ENCODE measurements around the gene UBE2G2. TPM values are rescaled to one million over a fixed set of nuclear protein-coding genes. Genes with fewer than 3 reads are reported as not detected.

The UBE2G2 gene
- total RNA-seq, 6 donors from 2014 or later = 74.4 to 218 (median 80.1) TPM

DNA sequence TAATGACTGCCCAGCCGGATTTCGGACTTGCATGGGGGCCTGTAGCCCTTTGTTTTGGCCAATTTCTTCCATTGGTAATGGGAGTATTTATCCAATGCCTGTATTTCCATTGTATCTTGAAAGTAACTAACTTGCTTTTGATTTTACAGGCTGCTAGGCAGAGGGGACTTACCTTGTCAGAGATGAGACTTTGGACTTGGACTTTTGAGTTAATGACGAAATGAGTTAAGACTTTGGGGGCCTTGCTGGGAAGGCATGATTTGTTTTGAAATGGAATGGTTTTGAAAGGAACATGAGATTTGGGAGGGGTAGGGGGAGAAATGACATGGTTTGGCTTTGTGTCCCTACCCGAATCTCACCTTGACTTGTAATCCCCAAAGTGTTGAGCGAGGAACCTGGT lies 9.6 kb downstream of the UBE2G2 start:
- 96 to 100% methylated on average over 5 of the region's 5 CpGs for WGBS, 2 donors

DNA sequence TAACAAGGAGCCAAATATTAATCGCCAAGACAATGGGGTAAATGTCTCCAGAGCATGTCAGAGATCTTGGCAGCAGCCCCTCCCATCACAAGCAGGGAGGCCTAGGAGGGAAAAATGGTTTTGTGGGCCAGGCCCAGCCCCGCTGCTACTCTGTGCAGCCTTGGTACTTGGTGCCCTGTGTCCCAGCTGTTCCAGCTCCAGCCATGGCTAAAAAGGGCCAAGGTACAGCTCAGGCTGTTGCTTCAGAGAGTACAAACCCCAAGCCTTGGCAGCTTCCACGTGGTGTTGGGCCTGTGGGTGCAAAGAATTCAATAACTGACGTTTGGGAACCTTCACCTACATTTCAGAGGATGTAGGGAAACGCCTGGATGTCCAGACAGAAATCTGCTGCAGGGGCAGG lies 10.4 kb downstream of the UBE2G2 start:
- Histone ChIP-seq H3K36me3 (peaks cover 0 to 7% (median 2%) of the 10 kb centered on the region in 4 donors), H3K4me3 (no peak overlapping the region), H3K9me3 (no peaks in the 10 kb centered on the region), H3K27ac (no peak overlapping the region), H3K4me1 (peaks cover 7 to 19% (median 13%) of the 10 kb centered on the region in 4 donors), H3K27me3 (no peaks in the 10 kb centered on the region)
- DNase-seq (no peak), ATAC-seq (ENCODE audit: low FRiP score in 2 of 2) (no peak)
- no peak for TF ChIP-seq POLR2A (IDR thresholded peaks at IDR 0.05)
- no peak for TF ChIP-seq POLR2AphosphoS5 (IDR thresholded peaks at IDR 0.05)
- TF ChIP-seq EP300 (IDR thresholded peaks at IDR 0.05) = no peak
- TF ChIP-seq, protein P1, sequence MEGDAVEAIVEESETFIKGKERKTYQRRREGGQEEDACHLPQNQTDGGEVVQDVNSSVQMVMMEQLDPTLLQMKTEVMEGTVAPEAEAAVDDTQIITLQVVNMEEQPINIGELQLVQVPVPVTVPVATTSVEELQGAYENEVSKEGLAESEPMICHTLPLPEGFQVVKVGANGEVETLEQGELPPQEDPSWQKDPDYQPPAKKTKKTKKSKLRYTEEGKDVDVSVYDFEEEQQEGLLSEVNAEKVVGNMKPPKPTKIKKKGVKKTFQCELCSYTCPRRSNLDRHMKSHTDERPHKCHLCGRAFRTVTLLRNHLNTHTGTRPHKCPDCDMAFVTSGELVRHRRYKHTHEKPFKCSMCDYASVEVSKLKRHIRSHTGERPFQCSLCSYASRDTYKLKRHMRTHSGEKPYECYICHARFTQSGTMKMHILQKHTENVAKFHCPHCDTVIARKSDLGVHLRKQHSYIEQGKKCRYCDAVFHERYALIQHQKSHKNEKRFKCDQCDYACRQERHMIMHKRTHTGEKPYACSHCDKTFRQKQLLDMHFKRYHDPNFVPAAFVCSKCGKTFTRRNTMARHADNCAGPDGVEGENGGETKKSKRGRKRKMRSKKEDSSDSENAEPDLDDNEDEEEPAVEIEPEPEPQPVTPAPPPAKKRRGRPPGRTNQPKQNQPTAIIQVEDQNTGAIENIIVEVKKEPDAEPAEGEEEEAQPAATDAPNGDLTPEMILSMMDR (IDR thresholded peaks at IDR 0.05) = no peak
- WGBS, 2 donors = 80 to 85% methylated on average over 5 of the region's 5 CpGs

More for the DNA sequence above, 9.6 kb downstream of the UBE2G2 start:
- ATAC-seq (ENCODE audit: low FRiP score in 2 of 2) (no peak), DNase-seq (no peak)
- Histone ChIP-seq H3K9me3 (no peaks in the 10 kb centered on the region), H3K27ac (no peak overlapping the region), H3K4me3 (no peak overlapping the region), H3K27me3 (no peaks in the 10 kb centered on the region), H3K36me3 (peaks cover 0 to 7% (median 2%) of the 10 kb centered on the region in 4 donors), H3K4me1 (peaks cover 7 to 14% (median 10%) of the 10 kb centered on the region in 4 donors)
- TF ChIP-seq EP300 (IDR thresholded peaks at IDR 0.05) (no peak), POLR2A (IDR thresholded peaks at IDR 0.05) (no peak), POLR2AphosphoS5 (IDR thresholded peaks at IDR 0.05) (no peak)
- TF ChIP-seq, protein P1 (IDR thresholded peaks at IDR 0.05) = no peak

DNA sequence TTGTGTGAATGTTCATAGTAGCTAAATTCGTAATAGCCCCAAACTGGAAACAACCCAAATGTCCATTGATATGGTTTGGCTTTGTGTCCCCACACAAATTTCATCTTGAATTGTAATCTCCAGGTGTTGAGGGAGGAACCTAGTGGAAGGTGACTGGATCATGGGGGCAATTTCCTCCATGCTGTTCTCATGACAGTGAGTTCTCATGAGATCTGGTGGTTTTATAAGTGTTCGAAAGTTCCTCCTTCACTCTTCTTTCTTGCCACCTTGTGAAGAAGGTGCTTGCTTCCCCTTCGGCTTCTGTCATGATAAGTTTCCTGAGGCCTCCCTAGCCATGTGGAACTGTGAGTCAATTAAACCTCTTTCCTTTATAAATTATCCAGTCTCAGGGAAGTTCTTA lies 11.3 kb downstream of the UBE2G2 start:
- Histone ChIP-seq H3K4me1 (peaks cover 10 to 27% (median 20%) of the 10 kb centered on the region in 4 donors), H3K27ac (no peak overlapping the region), H3K27me3 (no peaks in the 10 kb centered on the region), H3K9me3 (no peaks in the 10 kb centered on the region), H3K36me3 (peaks cover 0 to 12% (median 3%) of the 10 kb centered on the region in 4 donors), H3K4me3 (no peak overlapping the region)
- ATAC-seq (ENCODE audit: low FRiP score in 2 of 2) = no peak
- no peak for DNase-seq
- WGBS, 2 donors = 91 to 93% methylated on average over 3 of the region's 3 CpGs
- no peak for TF ChIP-seq POLR2A (IDR thresholded peaks at IDR 0.05)
- TF ChIP-seq, protein P1 (IDR thresholded peaks at IDR 0.05) = no peak
- no peak for TF ChIP-seq POLR2AphosphoS5 (IDR thresholded peaks at IDR 0.05)
- TF ChIP-seq EP300 (IDR thresholded peaks at IDR 0.05) = no peak

DNA sequence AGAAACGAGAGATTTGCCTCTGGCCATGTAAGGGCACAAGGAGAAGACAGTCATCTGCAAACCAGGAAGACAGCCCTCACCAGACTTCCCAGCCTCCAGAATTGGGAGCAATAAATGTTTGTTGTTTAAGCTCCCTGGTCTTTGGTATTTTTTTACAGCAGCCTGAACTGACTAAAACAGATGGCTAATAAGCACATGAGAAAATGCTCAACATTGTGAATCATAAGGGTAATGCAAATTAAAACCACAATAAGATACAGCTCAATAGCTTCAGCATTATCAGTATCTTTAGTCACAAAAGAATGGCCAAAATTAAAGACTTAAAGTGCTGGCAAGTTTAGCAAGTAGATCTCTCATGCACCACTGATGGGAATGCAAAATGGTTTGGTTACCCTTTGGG lies 11.7 kb downstream of the UBE2G2 start:
- H3K27ac ChIP-seq = no peak overlapping the region
- TF ChIP-seq POLR2A (IDR thresholded peaks at IDR 0.05) = no peak
- TF ChIP-seq, protein P1 (IDR thresholded peaks at IDR 0.05) = no peak
- H3K9me3 ChIP-seq = no peaks in the 10 kb centered on the region
- no peak overlapping the region for H3K4me3 ChIP-seq
- no peak for DNase-seq
- peaks cover 10 to 32% (median 20%) of the 10 kb centered on the region in 4 donors for H3K4me1 ChIP-seq
- 77 to 90% methylated on average over 1 of the region's 1 CpG for WGBS, 2 donors
- ATAC-seq (ENCODE audit: low FRiP score in 2 of 2) = no peak
- H3K27me3 ChIP-seq = no peaks in the 10 kb centered on the region
- peaks cover 0 to 14% (median 6%) of the 10 kb centered on the region in 4 donors for H3K36me3 ChIP-seq

DNA sequence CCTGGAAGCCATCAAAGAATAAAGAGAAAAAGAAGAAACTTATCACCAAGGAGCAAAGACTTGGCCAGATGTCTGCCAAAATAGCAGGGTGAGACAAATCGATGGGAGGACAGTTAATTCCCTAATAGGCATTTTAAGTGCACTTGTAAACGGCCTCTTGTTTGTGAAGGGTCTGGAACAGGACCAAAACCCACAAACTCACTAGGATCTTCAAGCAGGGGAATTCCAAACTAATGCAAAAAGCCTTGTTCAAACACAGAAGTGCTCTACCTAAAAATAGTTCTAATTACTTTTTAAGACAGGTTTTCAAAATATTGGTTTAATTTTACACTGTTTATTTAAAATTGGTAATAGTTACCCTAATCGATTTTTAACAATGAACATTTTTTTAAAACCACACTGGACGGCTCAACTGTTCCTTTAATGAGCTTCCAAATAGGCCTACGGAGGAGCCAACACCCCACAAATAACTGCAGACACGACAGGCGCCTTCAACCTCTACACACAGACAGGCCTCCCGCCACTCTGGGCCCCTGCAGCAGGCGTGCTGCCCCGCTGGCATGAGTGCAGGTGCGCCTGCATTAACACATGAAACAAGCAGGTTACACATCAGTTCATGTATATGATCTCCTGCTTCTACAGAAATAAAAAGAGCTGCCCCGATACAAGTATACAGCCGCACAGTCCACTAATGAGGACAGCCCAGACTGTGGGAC lies 15.8 kb downstream of the UBE2G2 start:
- peaks cover 0 to 21% (median 4%) of the 10 kb centered on the region in 4 donors for H3K36me3 ChIP-seq
- peaks cover 2 to 26% (median 14%) of the 10 kb centered on the region in 4 donors for H3K4me1 ChIP-seq
- H3K9me3 ChIP-seq = no peaks in the 10 kb centered on the region
- H3K4me3 ChIP-seq = no peak overlapping the region
- H3K27ac ChIP-seq = no peak overlapping the region
- 67 to 76% methylated on average over 12 to 13 of the region's 13 CpGs for WGBS, 2 donors
- TF ChIP-seq EP300 (IDR thresholded peaks at IDR 0.05) = peak in 1 of 4 donors; percentile 28
- TF ChIP-seq, protein P1 (IDR thresholded peaks at IDR 0.05) = no peak
- TF ChIP-seq POLR2A (IDR thresholded peaks at IDR 0.05) = no peak
- no peak for TF ChIP-seq POLR2AphosphoS5 (IDR thresholded peaks at IDR 0.05)
- ATAC-seq (ENCODE audit: low FRiP score in 2 of 2) (no peak), DNase-seq (no peak)
- H3K27me3 ChIP-seq = no peaks in the 10 kb centered on the region

All from upper lobe of left lung (tissue), 6 donors.